GM12864 (cell line): ENCODE results near the gene ETNK2.

Experiments used
- DNase-seq: peaks from one replicate; pipeline ENCODE4 v3.0.0-alpha.2; 2011; ENCODE audit warnings: low read depth
- H3K4me3 ChIP-seq: 2 replicates; pipeline ENCODE4 v1.5.1; 2011; ENCODE audit warnings: mild to moderate bottlenecking, low read depth, low read length, control low read depth
- CTCF ChIP-seq: IDR thresholded peaks from 2 replicates; pipeline ENCODE4 v1.5.1; 2011; ENCODE audit warnings: low read depth, mild to moderate bottlenecking, moderate library complexity, low read length, control low read depth, inconsistent platforms; ENCODE audit errors: missing control alignments

The ETNK2 gene

GRCh38 chr1:204126386-204126785 lies 25.5 kb downstream of the ETNK2 start:
- H3K4me3 ChIP-seq: no peak overlapping the region
- DNase-seq: no peak
- no peak for TF ChIP-seq CTCF

- TF ChIP-seq CTCF: no peak
- no peak for DNase-seq
- H3K4me3 ChIP-seq: no peak overlapping the region
Observed at GRCh38 chr1:204125759-204126351, 26.0 kb downstream of the ETNK2 start.

- H3K4me3 ChIP-seq: no peak overlapping the region
- no peak for DNase-seq
- no peak for TF ChIP-seq CTCF
Observed at GRCh38 chr1:204124639-204125038, 27.2 kb downstream of the ETNK2 start.

- H3K4me3 ChIP-seq: no peak overlapping the region
- DNase-seq: no peak
Observed at GRCh38 chr1:204123376-204123775, 28.5 kb downstream of the ETNK2 start.

GRCh38 chr1:204121840-204122555 lies 29.8 kb downstream of the ETNK2 start:
- DNase-seq: no peak
- TF ChIP-seq CTCF: no peak
- H3K4me3 ChIP-seq: no peak overlapping the region

More at GRCh38 chr1:204123376-204123775, 28.5 kb downstream of the ETNK2 start:
- TF ChIP-seq CTCF: peak; percentile 40

- no peak overlapping the region for H3K4me3 ChIP-seq
- no peak for TF ChIP-seq CTCF
- DNase-seq: no peak
Observed at GRCh38 chr1:204116539-204116938, 35.3 kb downstream of the ETNK2 start.

- no peak overlapping the region for H3K4me3 ChIP-seq
- no peak for TF ChIP-seq CTCF
- no peak for DNase-seq
Observed at GRCh38 chr1:204115116-204115515, 36.7 kb downstream of the ETNK2 start.
